ENCODE results near the gene B3GNT7.

B3GNT7 gene

GRCh38 chr2:231387904-231388724 is 7.4 kb upstream of the B3GNT7 start:
- TF ChIP-seq REST (IDR thresholded peaks at IDR 0.05; ENCODE audit: insufficient read depth in 1 of 2, low read depth in 2 of 2, low read length in 2 of 2) (no peak), TAF1 (IDR thresholded peaks at IDR 0.05; ENCODE audit: borderline replicate concordance, insufficient read depth, low read length) (no peak), POLR2AphosphoS5 (IDR thresholded peaks at IDR 0.05; ENCODE audit: low read depth, low read length) (no peak), SIN3A (IDR thresholded peaks at IDR 0.05; ENCODE audit: borderline replicate concordance, insufficient read depth, low read length) (no peak), FOXP2 (optimal IDR thresholded peaks at IDR 0.05; ENCODE audit: borderline replicate concordance, extremely low read depth, extremely low read length, insufficient read depth) (no peak)

- TF ChIP-seq SIN3A (IDR thresholded peaks at IDR 0.05; ENCODE audit: borderline replicate concordance, insufficient read depth, low read length) (no peak), POLR2AphosphoS5 (IDR thresholded peaks at IDR 0.05; ENCODE audit: low read depth, low read length) (no peak), TAF1 (IDR thresholded peaks at IDR 0.05; ENCODE audit: borderline replicate concordance, insufficient read depth, low read length) (no peak), REST (IDR thresholded peaks at IDR 0.05; ENCODE audit: insufficient read depth in 1 of 2, low read depth in 2 of 2, low read length in 2 of 2) (no peak), FOXP2 (optimal IDR thresholded peaks at IDR 0.05; ENCODE audit: borderline replicate concordance, extremely low read depth, extremely low read length, insufficient read depth) (no peak)
These were observed 6.7 kb upstream of the B3GNT7 start for GRCh38 chr2:231388725-231389346.

GRCh38 chr2:231390667-231391066 is 4.8 kb upstream of the B3GNT7 start:
- TF ChIP-seq REST (IDR thresholded peaks at IDR 0.05; ENCODE audit: insufficient read depth in 1 of 2, low read depth in 2 of 2, low read length in 2 of 2) (no peak), FOXP2 (optimal IDR thresholded peaks at IDR 0.05; ENCODE audit: borderline replicate concordance, extremely low read depth, extremely low read length, insufficient read depth) (no peak), TAF1 (IDR thresholded peaks at IDR 0.05; ENCODE audit: borderline replicate concordance, insufficient read depth, low read length) (no peak), POLR2AphosphoS5 (IDR thresholded peaks at IDR 0.05; ENCODE audit: low read depth, low read length) (no peak), SIN3A (IDR thresholded peaks at IDR 0.05; ENCODE audit: borderline replicate concordance, insufficient read depth, low read length) (no peak)

- no peak for TF ChIP-seq FOXP2 (optimal IDR thresholded peaks at IDR 0.05; ENCODE audit: borderline replicate concordance, extremely low read depth, extremely low read length, insufficient read depth)
- no peak for TF ChIP-seq POLR2AphosphoS5 (IDR thresholded peaks at IDR 0.05; ENCODE audit: low read depth, low read length)
- no peak for TF ChIP-seq SIN3A (IDR thresholded peaks at IDR 0.05; ENCODE audit: borderline replicate concordance, insufficient read depth, low read length)
- TF ChIP-seq TAF1 (IDR thresholded peaks at IDR 0.05; ENCODE audit: borderline replicate concordance, insufficient read depth, low read length), result no peak
These were observed 3.5 kb upstream of the B3GNT7 start for GRCh38 chr2:231391981-231392380.

GRCh38 chr2:231392431-231393148 is 2.9 kb upstream of the B3GNT7 start:
- TF ChIP-seq POLR2AphosphoS5 (IDR thresholded peaks at IDR 0.05; ENCODE audit: low read depth, low read length) (no peak), TAF1 (IDR thresholded peaks at IDR 0.05; ENCODE audit: borderline replicate concordance, insufficient read depth, low read length) (no peak), REST (IDR thresholded peaks at IDR 0.05; ENCODE audit: insufficient read depth in 1 of 2, low read depth in 2 of 2, low read length in 2 of 2) (no peak), SIN3A (IDR thresholded peaks at IDR 0.05; ENCODE audit: borderline replicate concordance, insufficient read depth, low read length) (no peak), FOXP2 (optimal IDR thresholded peaks at IDR 0.05; ENCODE audit: borderline replicate concordance, extremely low read depth, extremely low read length, insufficient read depth) (no peak)
